GM15510 (cell line): ENCODE data around the gene CHMP1B.

ENCODE experiments used
- POLR2A ChIP-seq: IDR thresholded peaks from 3 replicates; pipeline ENCODE4 v1.6.1; 2011; ENCODE audit warnings: borderline replicate concordance; ENCODE audit not compliant: insufficient read length; ENCODE audit errors: extremely low read depth

Gene CHMP1B

GRCh38 chr18:11851806-11852337, 659 bp downstream of the CHMP1B start:
- no peak for TF ChIP-seq POLR2A

DNA sequence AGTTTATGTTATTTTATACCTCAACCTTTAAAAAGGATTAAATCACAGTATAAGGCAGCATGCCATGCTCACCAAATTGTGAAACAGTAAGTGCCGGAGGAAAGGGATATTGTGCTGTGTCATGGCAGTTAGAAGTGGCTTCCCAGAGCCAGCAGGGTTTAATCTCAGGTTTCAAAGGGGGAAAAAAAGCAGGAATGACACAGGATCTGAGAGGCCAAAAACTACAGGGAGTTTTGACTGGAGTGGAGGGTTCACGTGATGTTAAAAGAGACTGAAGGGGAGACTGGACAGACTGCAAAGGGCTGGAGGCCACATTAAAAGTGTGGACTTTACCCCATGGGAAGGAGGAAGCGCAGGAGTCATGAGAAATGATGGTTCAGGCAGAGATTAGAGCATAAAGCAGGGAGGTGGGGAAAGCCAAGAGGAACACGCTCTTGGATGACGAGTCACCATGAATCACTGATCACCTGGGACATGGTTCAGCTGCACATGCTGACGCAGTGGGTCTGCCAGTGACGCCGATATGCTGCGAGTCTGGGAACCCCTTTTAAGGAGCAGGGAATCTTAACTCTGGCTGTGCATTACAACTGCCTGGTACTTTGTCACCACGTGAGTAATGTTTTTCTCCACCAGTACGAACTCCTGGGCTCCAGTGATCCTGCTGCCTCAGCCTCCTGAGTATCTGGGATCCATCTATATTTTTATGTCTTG, 6.1 kb downstream of the CHMP1B start:
- no peak for TF ChIP-seq POLR2A

DNA sequence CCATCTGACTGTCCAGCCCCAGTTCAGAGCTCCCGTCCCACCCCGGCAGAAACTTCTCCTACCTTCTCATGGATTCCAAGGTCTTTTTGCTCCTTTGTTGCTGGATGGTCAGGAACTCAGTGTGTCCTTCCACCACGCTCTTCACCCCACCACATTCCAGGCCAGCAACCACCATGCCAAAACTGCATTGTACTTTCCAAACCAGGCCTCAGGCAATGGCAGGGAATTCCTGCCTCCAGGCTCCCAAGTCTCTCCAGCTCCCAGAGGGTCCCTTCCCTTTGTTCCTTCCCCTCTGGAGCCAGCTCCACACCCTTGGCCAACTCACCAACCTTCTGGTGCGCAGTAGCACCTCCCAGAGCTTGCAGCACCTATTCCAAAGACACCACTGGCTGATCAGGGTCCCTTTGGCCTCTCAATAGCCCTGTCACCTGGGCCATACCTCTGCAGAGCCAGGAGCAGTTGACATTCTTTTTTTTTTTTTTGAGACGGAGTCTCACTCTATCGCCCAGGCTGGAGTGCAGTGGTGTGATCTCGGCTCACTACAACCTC, 8.1 kb downstream of the CHMP1B start:
- no peak for TF ChIP-seq POLR2A

GRCh38 chr18:11859903-11860407, 8.7 kb downstream of the CHMP1B start:
- TF ChIP-seq POLR2A: no peak

DNA sequence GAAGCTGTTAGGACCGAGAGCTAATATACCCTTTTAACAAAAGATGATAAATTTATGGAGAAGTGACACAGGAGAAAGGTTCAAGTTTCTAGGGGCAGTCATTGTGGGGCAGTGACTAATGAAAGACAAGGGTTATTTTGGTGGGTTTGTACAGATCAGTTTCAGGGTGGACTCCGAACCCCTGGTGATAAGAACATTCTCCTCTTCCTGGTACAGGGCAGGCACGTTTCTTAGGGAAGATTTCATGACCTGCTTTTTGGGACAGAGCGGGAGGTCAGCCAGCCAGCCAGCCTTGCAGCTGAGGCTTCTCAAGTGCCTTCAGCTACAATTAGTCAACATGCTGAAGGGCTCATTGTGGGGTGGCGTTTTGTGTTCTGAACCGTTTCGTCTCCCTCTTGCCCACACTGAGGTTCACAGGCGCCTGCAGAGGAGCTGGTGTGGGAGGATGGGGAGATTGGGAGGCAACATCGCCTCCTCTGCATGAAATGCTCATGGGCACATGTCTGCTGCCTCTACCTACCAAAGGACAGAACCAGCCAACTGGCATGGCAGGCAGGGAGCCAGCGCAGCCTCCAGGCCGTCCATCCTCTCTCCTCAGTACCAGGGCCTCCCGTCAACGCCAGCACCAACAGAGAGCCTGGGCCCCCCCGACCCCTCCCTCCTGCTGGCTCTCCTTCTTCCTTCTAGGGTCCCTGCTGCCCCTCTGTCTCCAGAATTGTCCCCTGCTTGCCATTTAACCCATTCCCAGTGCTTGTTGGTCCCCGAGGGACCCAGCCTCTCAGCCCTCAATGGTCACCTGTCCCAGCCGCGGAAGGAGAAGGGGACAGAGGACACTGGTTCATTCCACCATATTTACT, 9.6 kb downstream of the CHMP1B start:
- no peak for TF ChIP-seq POLR2A

GRCh38 chr18:11861583-11862288, 10.5 kb downstream of the CHMP1B start:
- no peak for TF ChIP-seq POLR2A

DNA sequence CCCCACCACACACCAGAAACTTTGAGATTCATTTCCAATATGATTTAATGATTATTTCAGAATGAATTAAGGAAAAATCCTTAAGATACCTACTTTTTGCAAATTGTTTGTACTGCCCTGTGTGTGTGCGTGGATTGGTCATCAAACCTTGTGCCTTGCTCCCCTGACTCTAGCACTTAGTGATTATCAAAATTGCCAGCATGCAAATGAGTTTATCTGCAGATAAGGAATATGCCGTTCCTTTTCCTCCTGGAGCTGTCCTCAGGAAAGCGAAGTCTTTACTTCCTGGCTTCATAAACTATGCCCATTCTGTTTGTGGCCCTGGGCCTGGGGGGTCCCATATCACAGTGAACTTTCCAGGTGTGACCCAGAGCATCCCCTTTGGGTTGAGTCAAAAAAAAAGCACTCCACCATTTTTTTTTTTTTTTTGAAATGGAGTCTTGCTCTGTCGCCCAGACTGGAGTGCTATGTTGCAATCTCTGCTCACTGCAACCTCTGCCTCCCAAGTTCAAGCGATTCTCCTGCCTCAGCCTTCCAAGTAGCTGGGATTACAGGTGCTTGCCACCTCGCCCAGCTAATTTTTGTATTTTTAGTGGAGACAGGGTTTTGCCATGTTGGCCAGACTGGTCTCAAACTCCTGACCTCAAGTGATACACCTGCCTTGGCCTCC, 11.4 kb downstream of the CHMP1B start:
- no peak for TF ChIP-seq POLR2A

- no peak for TF ChIP-seq POLR2A
Measured at GRCh38 chr18:11864471-11864870, 13.3 kb downstream of the CHMP1B start.

- no peak for TF ChIP-seq POLR2A
Measured at GRCh38 chr18:11865071-11865470, 13.9 kb downstream of the CHMP1B start.

- no peak for TF ChIP-seq POLR2A
Measured at GRCh38 chr18:11866329-11866728, 15.1 kb downstream of the CHMP1B start.

DNA sequence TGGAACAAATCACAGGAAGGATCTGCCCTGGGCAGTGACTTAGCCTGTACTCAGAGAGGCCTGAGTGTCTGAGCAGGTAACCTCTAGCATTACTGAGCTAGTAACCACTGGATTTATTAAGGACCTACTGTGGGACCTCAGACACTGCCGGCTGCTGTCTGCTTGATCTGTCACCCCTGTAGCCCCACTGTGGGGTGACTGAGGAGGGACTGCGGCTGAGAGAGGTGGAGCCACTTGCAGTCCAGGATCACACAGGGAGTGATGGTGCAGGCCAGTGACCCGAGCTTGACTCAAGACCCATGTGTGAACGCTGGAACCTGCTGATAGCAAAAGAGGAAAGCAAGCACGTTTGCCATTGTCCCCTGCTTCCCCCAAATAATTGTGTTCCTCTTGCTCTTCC, 15.6 kb downstream of the CHMP1B start:
- no peak for TF ChIP-seq POLR2A

- TF ChIP-seq POLR2A: no peak
Measured at GRCh38 chr18:11868230-11868629, 17.0 kb downstream of the CHMP1B start.

DNA sequence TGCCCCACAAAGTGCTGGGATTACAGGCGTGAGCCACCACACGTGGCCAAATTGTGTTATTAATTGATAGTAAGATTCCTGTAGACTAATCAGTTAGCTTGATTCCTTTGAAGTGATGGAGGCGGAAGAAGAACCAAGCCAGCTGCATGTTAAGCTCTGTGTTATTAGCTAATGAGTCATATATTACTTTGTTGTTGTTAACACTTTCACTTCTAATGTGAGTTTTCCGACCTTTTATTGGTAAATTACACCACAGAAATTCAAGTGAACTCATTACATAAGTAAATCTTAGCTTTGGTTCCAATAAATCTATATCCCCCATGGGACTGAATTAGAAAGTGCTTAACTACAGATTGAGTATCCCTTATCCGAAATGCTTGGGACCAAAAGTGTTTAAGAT, 20.3 kb downstream of the CHMP1B start:
- no peak for TF ChIP-seq POLR2A
